GM12878 (cell line): ENCODE results near the gene PATL2. TPM values are rescaled to one million over a fixed set of nuclear protein-coding genes. Genes with fewer than 3 reads are reported as not detected.

Experiments
- ATAC-seq: fragments of 200-7000 bp; cut with Tn5 transposase; 3 replicates; pipeline ENCODE4 v1.9.1; 2020; ENCODE audit warnings: mild to moderate bottlenecking, moderate library complexity
- BruUV-seq: library from RNA; stranded (reverse); fragments of 400-500 nt; replicated peaks from 2 replicates; lab custom pipeline; 2021; lab: Mats Ljungman, UMichigan
- CTCF ChIA-PET: fragments of 300-600 bp; sonication (Branson Sonifier 250); formaldehyde crosslinking; extraction: SDS; loops from one replicate; lab custom pipeline; 2021; ENCODE audit warnings: inconsistent platforms; lab: Yijun Ruan, JAX
- POLR2A ChIA-PET: fragments of 350-600 bp; formaldehyde crosslinking; extraction: SDS; loops from one replicate; lab custom pipeline; 2021; ENCODE audit warnings: inconsistent platforms; lab: Charles Lee
- RAD21 ChIA-PET: fragments of 300-600 bp; sonication (Branson Sonifier 250); formaldehyde crosslinking; loops from one replicate; lab custom pipeline; 2023; ENCODE audit warnings: antibody characterized with exemption; ENCODE audit not compliant: unreplicated experiment; lab: Charles Lee
- SMC1A ChIA-PET: fragments of 300-600 bp; sonication (Branson Sonifier 250); formaldehyde crosslinking; loops from one replicate; lab custom pipeline; 2023; ENCODE audit not compliant: unreplicated experiment, uncharacterized antibody; lab: Charles Lee
- DNase-seq: peaks from one replicate; pipeline ENCODE4 v3.0.0-alpha.2; 2011; ENCODE audit warnings: low read depth, low spot score
- FAIRE-seq: peaks from 3 replicates; lab custom pipeline; 2011; peaks lifted over from hg19 to GRCh38; lab: Jason Lieb, UNC
- H2AFZ ChIP-seq: 2 replicates; pipeline ENCODE4 v1.6.0; 2011; ENCODE audit warnings: low read depth, low read length, control low read depth; ENCODE audit not compliant: control insufficient read depth
- H3K27ac ChIP-seq: 2 replicates; pipeline ENCODE4 v1.5.1; 2011; ENCODE audit warnings: control low read depth; ENCODE audit not compliant: control insufficient read depth, insufficient read depth
- H3K27me3 ChIP-seq, 2 experiments: replicated peaks in 1 of 2; 2 replicates each; pipeline versions ENCODE4 v1.6.0 to v1.6.1; 2011; ENCODE audit warnings: low read length in 1 of 2; ENCODE audit not compliant: control insufficient read depth in 2 of 2, insufficient read depth in 2 of 2
- H3K36me3 ChIP-seq, 2 experiments: 2 replicates each; pipeline ENCODE4 v1.5.1; 2011; ENCODE audit warnings: low read length in 1 of 2; ENCODE audit not compliant: control insufficient read depth in 2 of 2, insufficient read depth in 2 of 2
- H3K4me1 ChIP-seq: 2 replicates; pipeline ENCODE4 v1.6.1; 2011; ENCODE audit warnings: mild to moderate bottlenecking, low read length, moderate library complexity, mixed read lengths; ENCODE audit not compliant: control insufficient read depth, insufficient read depth
- H3K4me2 ChIP-seq: 2 replicates; pipeline ENCODE4 v1.6.0; 2011; ENCODE audit warnings: control low read depth; ENCODE audit not compliant: control insufficient read depth, insufficient read depth
- H3K4me3 ChIP-seq: fragments of 200-600 bp; sonication (generic); 2 replicates; pipeline ENCODE4 v1.5.1; 2016
- H3K79me2 ChIP-seq: 2 replicates; pipeline ENCODE4 v1.6.0; 2011; ENCODE audit warnings: low read length; ENCODE audit not compliant: control insufficient read depth, insufficient read depth
- H3K9ac ChIP-seq: 2 replicates; pipeline ENCODE4 v1.8.0; 2011; ENCODE audit warnings: low read length, control low read depth, mixed read lengths; ENCODE audit not compliant: control insufficient read depth, insufficient read depth
- H3K9me3 ChIP-seq: replicated peaks from 3 replicates; pipeline ENCODE4 v1.5.1; 2011; ENCODE audit warnings: mild to moderate bottlenecking, low read length; ENCODE audit not compliant: control insufficient read depth, insufficient read depth
- H4K20me1 ChIP-seq: 2 replicates; pipeline ENCODE4 v1.6.0; 2011; ENCODE audit not compliant: control insufficient read depth, insufficient read depth
- BMI1 ChIP-seq: fragments of 450-650 bp; IDR thresholded peaks from 2 replicates; pipeline ENCODE4 v1.6.1; 2016; ENCODE audit warnings: mild to moderate bottlenecking, moderate library complexity, borderline replicate concordance
- CEBPB ChIP-seq, 2 experiments: fragments of 150-350 bp in 1 of 2; IDR thresholded peaks; 2 replicates each; pipeline ENCODE4 v1.6.1; 2012 to 2014; ENCODE audit warnings: low read depth in 2 of 2, low read length in 2 of 2, borderline replicate concordance in 1 of 2, inconsistent platforms in 1 of 2
- MTA2 ChIP-seq: fragments of 450-650 bp; IDR thresholded peaks from 2 replicates; pipeline ENCODE4 v1.6.1; 2016; ENCODE audit warnings: low read depth, mild to moderate bottlenecking, moderate library complexity
- MXI1 ChIP-seq: fragments of 150-350 bp; IDR thresholded peaks from 2 replicates; pipeline ENCODE4 v1.6.1; 2011; ENCODE audit warnings: low read depth, mild to moderate bottlenecking, inconsistent platforms, low read length, improper control_type of control experiment
- NBN ChIP-seq: fragments of 450-650 bp; IDR thresholded peaks from 2 replicates; pipeline ENCODE4 v1.6.1; 2016
- PKNOX1 ChIP-seq: fragments of 450-650 bp; IDR thresholded peaks from 2 replicates; pipeline ENCODE4 v1.6.1; 2016; ENCODE audit warnings: mild to moderate bottlenecking
- PML ChIP-seq: IDR thresholded peaks from 2 replicates; pipeline ENCODE4 v1.6.1; 2012; ENCODE audit warnings: low read length, inconsistent platforms
- WRNIP1 ChIP-seq: IDR thresholded peaks from 2 replicates; pipeline ENCODE4 v1.6.1; 2011; ENCODE audit warnings: low read depth, low read length, improper control_type of control experiment, borderline replicate concordance
- YBX1 ChIP-seq: fragments of 450-650 bp; IDR thresholded peaks from 2 replicates; pipeline ENCODE4 v1.6.1; 2016; ENCODE audit warnings: antibody characterized with exemption
- ZNF24 ChIP-seq: fragments of 450-650 bp; IDR thresholded peaks from 2 replicates; pipeline ENCODE4 v1.6.1; 2017; ENCODE audit warnings: antibody characterized with exemption, mild to moderate bottlenecking
- WGBS: methylation state at CpG from one replicate; pipeline ENCODE4 v1.1.6; 2016; ENCODE audit warnings: low lambda C conversion rate; ENCODE audit not compliant: insufficient replicate concordance, insufficient coverage; ENCODE audit errors: missing lambda C conversion rate; 5-methylcytosine and 5-hydroxymethylcytosine counted together
- in situ Hi-C: fragments of 300-500 bp; cut with MboI; formaldehyde crosslinking; loops from 9 replicates; pipeline ENCODE4 v1.14.3; 2018; ENCODE audit warnings: mixed read lengths
- intact Hi-C: fragments of 100-400 bp; cut with micrococcal nuclease; formaldehyde crosslinking; loops from one replicate; pipeline ENCODE4 v1.14.2; 2022; ENCODE audit not compliant: unreplicated experiment
- polyA plus RNA-seq, 11 experiments: library from polyadenylated mRNA; depleted of rRNA in 4 of 11; unstranded in 6 of 11; stranded (reverse) in 5 of 11; fragments of >200 nt; fragmentation: Nextera tagmentation in 4 of 11; fragmentation: Illumina TruSeq in 1 of 11; extraction: Ambion mirVana in 4 of 11; extraction: Trizol in 1 of 11; gene quantifications; 1 replicate in 1 of 11; 2 replicates in 10 of 11; pipeline versions ENCODE4 v1.2.1 to v1.2.3, GENCODE V29; 2011 to 2016; ENCODE audit warnings: inconsistent platforms in 2 of 11, missing spikeins in 2 of 11, low read depth in 1 of 11
- total RNA-seq, 4 experiments: library from RNA; depleted of rRNA in 3 of 4; stranded (reverse); fragments of >200 nt in 3 of 4; fragmentation: Illumina TruSeq in 1 of 4; extraction: Trizol in 1 of 4; gene quantifications; 2 replicates each; pipeline versions ENCODE4 v1.2.1 to v1.2.3, GENCODE V29; 2013 to 2021
- TF ChIP-seq, protein P1 (sequence below): fragments of 450-650 bp; conservative IDR thresholded peaks from 2 replicates; pipeline ENCODE4 v1.6.1; 2017; ENCODE audit warnings: mild to moderate bottlenecking, moderate library complexity
- TF ChIP-seq, protein P2 (sequence below): fragments of 450-650 bp; IDR thresholded peaks from 2 replicates; pipeline ENCODE4 v1.6.1; 2016; ENCODE audit warnings: mild to moderate bottlenecking

Gene PATL2
- total and polyA plus RNA-seq, 10 of the 15 experiments (the other 5 are each of a cell fraction or from before 2014, with no cell fraction given), result 4.2 to 16.2 (median 12.1) TPM

GRCh38 chr15:44735482-44736180 lies 24.5 kb upstream of the PATL2 start (continued):
- TF ChIP-seq, protein P1, sequence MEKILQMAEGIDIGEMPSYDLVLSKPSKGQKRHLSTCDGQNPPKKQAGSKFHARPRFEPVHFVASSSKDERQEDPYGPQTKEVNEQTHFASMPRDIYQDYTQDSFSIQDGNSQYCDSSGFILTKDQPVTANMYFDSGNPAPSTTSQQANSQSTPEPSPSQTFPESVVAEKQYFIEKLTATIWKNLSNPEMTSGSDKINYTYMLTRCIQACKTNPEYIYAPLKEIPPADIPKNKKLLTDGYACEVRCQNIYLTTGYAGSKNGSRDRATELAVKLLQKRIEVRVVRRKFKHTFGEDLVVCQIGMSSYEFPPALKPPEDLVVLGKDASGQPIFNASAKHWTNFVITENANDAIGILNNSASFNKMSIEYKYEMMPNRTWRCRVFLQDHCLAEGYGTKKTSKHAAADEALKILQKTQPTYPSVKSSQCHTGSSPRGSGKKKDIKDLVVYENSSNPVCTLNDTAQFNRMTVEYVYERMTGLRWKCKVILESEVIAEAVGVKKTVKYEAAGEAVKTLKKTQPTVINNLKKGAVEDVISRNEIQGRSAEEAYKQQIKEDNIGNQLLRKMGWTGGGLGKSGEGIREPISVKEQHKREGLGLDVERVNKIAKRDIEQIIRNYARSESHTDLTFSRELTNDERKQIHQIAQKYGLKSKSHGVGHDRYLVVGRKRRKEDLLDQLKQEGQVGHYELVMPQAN, result no peak
- no peak for TF ChIP-seq PML
- no peak; the same call in 1 of the 2 replicates for TF ChIP-seq BMI1

DNA sequence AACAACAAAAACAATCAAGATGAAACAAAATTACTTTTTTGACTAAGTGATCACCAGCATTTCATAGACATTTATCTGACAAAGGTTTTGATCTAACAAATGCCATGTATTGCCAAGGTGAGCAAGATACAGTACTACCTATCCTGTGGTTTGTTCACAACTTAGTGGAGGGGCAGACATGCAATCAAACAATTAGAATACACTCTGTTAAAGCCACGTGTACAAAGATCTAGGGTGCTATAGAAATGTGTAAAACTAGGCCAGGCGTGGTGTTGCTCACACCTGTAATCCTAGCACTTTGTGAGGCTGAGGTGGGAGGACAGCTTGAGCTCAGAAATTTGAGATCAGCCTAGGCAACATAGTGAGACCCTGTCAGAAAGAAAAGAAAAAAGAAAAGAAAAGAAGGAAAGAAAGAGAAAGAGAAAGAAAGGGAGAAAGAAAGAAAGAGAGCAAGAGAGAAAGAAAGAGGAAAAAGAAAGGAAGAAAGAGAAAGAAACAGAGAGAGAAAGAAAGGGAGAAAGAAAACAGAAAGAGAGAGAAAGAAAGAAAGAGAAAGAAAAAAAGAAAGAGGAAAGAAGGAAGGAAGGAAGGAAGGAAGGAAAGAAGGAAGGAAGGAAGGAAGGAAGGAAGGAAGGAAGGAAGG lies 23.8 kb upstream of the PATL2 start:
- ChIA-PET CTCF (interaction anchor here (0.6 to 9.8 kb wide), 16 partner anchors 7 to 187 kb away, joined by 3 to 454 read pairs (median 22); partner anchors contain the start of genes B2M, PATL2 and SPG11), RAD21 (interaction anchor here (0.6 to 19.7 kb wide), 13 partner anchors 7 to 198 kb away, joined by 3 to 680 read pairs (median 16); partner anchors contain the start of genes B2M, EIF3J, PATL2 and SPG11), POLR2A (interaction anchor here (0.6 to 13.7 kb wide), 8 partner anchors 17 to 349 kb away, joined by 3 to 718 read pairs (median 6); partner anchors contain the start of genes B2M, PATL2 and SPG11), SMC1A (interaction anchor here (0.6 to 16.1 kb wide), 19 partner anchors 8 to 434 kb away, joined by 3 to 637 read pairs (median 16); partner anchors contain the start of genes B2M, PATL2 and SPG11)
- DNase-seq (no peak), FAIRE-seq (no peak), ATAC-seq (no peak; the same call in 2 of the 3 replicates)
- Histone ChIP-seq H2AFZ (no peak overlapping the region; the same call in 1 of the 2 replicates), H3K79me2 (peaks cover 80% of the 10 kb centered on the region), H3K9ac (peak overlapping the region; percentile 80; the same call in 1 of the 2 replicates), H3K4me3 (peak overlapping the region; percentile 30), H3K9me3 (no peaks in the 10 kb centered on the region), H3K4me2 (peak overlapping the region; percentile 61), H3K4me1 (peaks cover 33% of the 10 kb centered on the region), H4K20me1 (no peaks in the 10 kb centered on the region), H3K27me3 (no peaks in the 10 kb centered on the region), H3K36me3 (peaks cover 0 to 14% of the 10 kb centered on the region in 2 experiments; a peak in 3 of 4 replicates), H3K27ac (peak overlapping the region; percentile 81)
- WGBS, result 21% methylated on average over 2 of the region's 2 CpGs
- in situ Hi-C loops (loop anchor here (5.0 kb wide), 1 partner anchor 143 kb away; no protein-coding TSS in a partner anchor), intact Hi-C loops (loop anchor here (5.0 kb wide), 1 partner anchor 143 kb away; no protein-coding TSS in a partner anchor)
- no TSS peak for BruUV-seq
- TF ChIP-seq ZNF24 (no peak), YBX1 (peak; percentile 84; the same call in 1 of the 2 replicates), PML (no peak), CEBPB (IDR thresholded peaks at IDR 0.05; ENCODE audit: borderline replicate concordance in 1 of 2, low read depth in 2 of 2, low read length in 2 of 2) (0 out of 4 replicates have a peak, but pooled peaks of 1 of the 2 experiments have one; percentile 38), NBN (peak; percentile 85), WRNIP1 (no peak), MXI1 (no peak), BMI1 (0 out of 2 replicates have a peak, but pooled peaks have one; percentile 6), MTA2 (peak; percentile 69; the same call in 1 of the 2 replicates), PKNOX1 (0 out of 2 replicates have a peak, but pooled peaks have one; percentile 14)
- TF ChIP-seq, protein P2, sequence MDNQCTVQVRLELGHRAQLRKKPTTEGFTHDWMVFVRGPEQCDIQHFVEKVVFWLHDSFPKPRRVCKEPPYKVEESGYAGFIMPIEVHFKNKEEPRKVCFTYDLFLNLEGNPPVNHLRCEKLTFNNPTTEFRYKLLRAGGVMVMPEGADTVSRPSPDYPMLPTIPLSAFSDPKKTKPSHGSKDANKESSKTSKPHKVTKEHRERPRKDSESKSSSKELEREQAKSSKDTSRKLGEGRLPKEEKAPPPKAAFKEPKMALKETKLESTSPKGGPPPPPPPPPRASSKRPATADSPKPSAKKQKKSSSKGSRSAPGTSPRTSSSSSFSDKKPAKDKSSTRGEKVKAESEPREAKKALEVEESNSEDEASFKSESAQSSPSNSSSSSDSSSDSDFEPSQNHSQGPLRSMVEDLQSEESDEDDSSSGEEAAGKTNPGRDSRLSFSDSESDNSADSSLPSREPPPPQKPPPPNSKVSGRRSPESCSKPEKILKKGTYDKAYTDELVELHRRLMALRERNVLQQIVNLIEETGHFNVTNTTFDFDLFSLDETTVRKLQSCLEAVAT, result peak; percentile 68; the same call in 1 of the 2 replicates
